GM19397 (cell line): ENCODE data around the gene CSN2.
A peak's percentile ranks its signal among the peaks of the same experiment; 100 is the strongest.
"Not testable (repeated sequence)": the region's sequence is repeated elsewhere in the genome, so short reads cannot be mapped to it uniquely, and the experiment has no call there.

Experiments used
- ATAC-seq: cut with Tn5 transposase; IDR thresholded peaks from one replicate; pipeline ENCODE4 v1.9.1; 2021; ENCODE audit warnings: mild to moderate bottlenecking, moderate library complexity; ENCODE audit not compliant: unreplicated experiment

The CSN2 gene

GRCh38 chr4:69965628-69966027 is at the start of gene CSN2:
CSN2 (minus strand) TSS chr4:69965728; CDS start chr4:69960995, 4,733 bp downstream.
- ATAC-seq = no peak

GRCh38 chr4:70008771-70009170 is 43.2 kb upstream of the CSN2 start:
- no peak for ATAC-seq

- ATAC-seq = no peak
Observed at GRCh38 chr4:70002507-70002906, 37.0 kb upstream of the CSN2 start.

- no peak for ATAC-seq
Observed at GRCh38 chr4:70000711-70001110, 35.2 kb upstream of the CSN2 start.

- no peak for ATAC-seq
Observed at GRCh38 chr4:69999420-69999819, 33.9 kb upstream of the CSN2 start.

- no peak for ATAC-seq
Observed at GRCh38 chr4:69995526-69996016, 30.0 kb upstream of the CSN2 start, which contains the start of gene STATH. STATH (plus strand) TSS chr4:69995966; CDS start chr4:69998438, 2,472 bp downstream.

GRCh38 chr4:69994782-69995181 is 29.3 kb upstream of the CSN2 start:
- ATAC-seq = no peak

GRCh38 chr4:69991016-69991415 is 25.5 kb upstream of the CSN2 start:
- ATAC-seq = no peak

- no peak for ATAC-seq
Observed at GRCh38 chr4:69986663-69987062, 21.1 kb upstream of the CSN2 start.

- ATAC-seq = no peak
Observed at GRCh38 chr4:69984030-69984443, 18.5 kb upstream of the CSN2 start.

- no peak for ATAC-seq
Observed at GRCh38 chr4:69977582-69977981, 12.1 kb upstream of the CSN2 start.

GRCh38 chr4:69974631-69975030 is 9.1 kb upstream of the CSN2 start:
- ATAC-seq = no peak

- ATAC-seq = no peak
Observed at GRCh38 chr4:69970071-69970470, 4.5 kb upstream of the CSN2 start.

GRCh38 chr4:69957209-69957608 is 8.3 kb downstream of the CSN2 start:
- no peak for ATAC-seq

GRCh38 chr4:69951602-69952001 is 13.9 kb downstream of the CSN2 start:
- ATAC-seq = no peak

- no peak for ATAC-seq
Observed at GRCh38 chr4:69936566-69936965, 29.0 kb downstream of the CSN2 start.

GRCh38 chr4:69934150-69934549 is 31.4 kb downstream of the CSN2 start:
- ATAC-seq = no peak

GRCh38 chr4:69930768-69931167 is 34.8 kb downstream of the CSN2 start, which contains the start of gene CSN1S1:
CSN1S1 (plus strand) TSS chr4:69931068; CDS start chr4:69932556, 1,488 bp downstream.
- no peak for ATAC-seq

- ATAC-seq = not testable (repeated sequence)
Observed at GRCh38 chr4:69923782-69924410, 41.6 kb downstream of the CSN2 start.

- ATAC-seq = no peak
Observed at GRCh38 chr4:69920874-69921273, 44.7 kb downstream of the CSN2 start.

- ATAC-seq = peak; percentile 69
Observed at GRCh38 chr4:69910016-69910782, 55.3 kb downstream of the CSN2 start.

GRCh38 chr4:69909195-69909594 is 56.3 kb downstream of the CSN2 start:
- ATAC-seq = no peak
